Mucosa of stomach (tissue), 1 donor: Measurements from ENCODE around the gene KARS1.
"Not testable (repeated sequence)": the region's sequence is repeated elsewhere in the genome, so short reads cannot be mapped to it uniquely, and the experiment has no call there.

Experiments
- H3K27me3 ChIP-seq: one replicate; pipeline ENCODE4 v1.7.0; 2013; ENCODE audit warnings: mild to moderate bottlenecking, low read length; ENCODE audit not compliant: control insufficient read depth, insufficient read depth
- H3K36me3 ChIP-seq: one replicate; pipeline ENCODE4 v1.7.0; 2013; ENCODE audit warnings: low read length; ENCODE audit not compliant: control insufficient read depth, insufficient read depth
- H3K4me1 ChIP-seq: one replicate; pipeline ENCODE4 v1.7.0; 2013; ENCODE audit warnings: mild to moderate bottlenecking, low read length; ENCODE audit not compliant: control insufficient read depth, insufficient read depth
- H3K4me3 ChIP-seq: one replicate; pipeline ENCODE4 v1.7.0; 2013; ENCODE audit warnings: low read length
- H3K9ac ChIP-seq: one replicate; pipeline ENCODE4 v1.7.0; 2013; ENCODE audit warnings: mild to moderate bottlenecking, low read length, moderate library complexity
- H3K9me3 ChIP-seq: one replicate; pipeline ENCODE4 v1.7.0; 2013; ENCODE audit warnings: mild to moderate bottlenecking, low read length, moderate library complexity; ENCODE audit not compliant: control insufficient read depth
- donor health status: Pancreatic carcinoma.

KARS1 gene

DNA sequence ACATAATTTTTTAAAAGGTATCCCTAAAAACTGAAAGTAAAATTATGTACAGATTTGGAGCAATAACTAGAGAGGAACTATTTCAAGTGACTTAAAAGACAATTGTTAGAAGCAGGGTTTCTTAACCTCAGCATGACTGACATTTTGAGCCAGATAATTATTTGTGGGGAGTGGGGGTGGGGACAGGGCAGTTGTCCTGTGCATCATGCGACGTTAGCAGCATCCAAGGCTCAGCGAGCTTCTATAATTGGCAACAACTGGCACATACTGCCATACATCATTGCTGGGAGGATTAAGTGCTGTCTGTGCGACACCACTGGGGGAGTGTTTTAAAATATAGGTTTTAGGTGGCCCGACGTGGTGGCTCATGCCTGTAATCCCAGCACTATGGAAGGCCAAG lies 54.2 kb downstream of the KARS1 start:
- no peak overlapping the region for H3K4me3 ChIP-seq
- H3K36me3 ChIP-seq: no peaks in the 10 kb centered on the region
- no peaks in the 10 kb centered on the region for H3K4me1 ChIP-seq
- H3K9ac ChIP-seq: no peak overlapping the region
- H3K9me3 ChIP-seq: no peaks in the 10 kb centered on the region
- H3K27me3 ChIP-seq: no peaks in the 10 kb centered on the region

GRCh38 chr16:75591927-75592326 lies 55.5 kb downstream of the KARS1 start:
- H3K9ac ChIP-seq: not testable (repeated sequence)

DNA sequence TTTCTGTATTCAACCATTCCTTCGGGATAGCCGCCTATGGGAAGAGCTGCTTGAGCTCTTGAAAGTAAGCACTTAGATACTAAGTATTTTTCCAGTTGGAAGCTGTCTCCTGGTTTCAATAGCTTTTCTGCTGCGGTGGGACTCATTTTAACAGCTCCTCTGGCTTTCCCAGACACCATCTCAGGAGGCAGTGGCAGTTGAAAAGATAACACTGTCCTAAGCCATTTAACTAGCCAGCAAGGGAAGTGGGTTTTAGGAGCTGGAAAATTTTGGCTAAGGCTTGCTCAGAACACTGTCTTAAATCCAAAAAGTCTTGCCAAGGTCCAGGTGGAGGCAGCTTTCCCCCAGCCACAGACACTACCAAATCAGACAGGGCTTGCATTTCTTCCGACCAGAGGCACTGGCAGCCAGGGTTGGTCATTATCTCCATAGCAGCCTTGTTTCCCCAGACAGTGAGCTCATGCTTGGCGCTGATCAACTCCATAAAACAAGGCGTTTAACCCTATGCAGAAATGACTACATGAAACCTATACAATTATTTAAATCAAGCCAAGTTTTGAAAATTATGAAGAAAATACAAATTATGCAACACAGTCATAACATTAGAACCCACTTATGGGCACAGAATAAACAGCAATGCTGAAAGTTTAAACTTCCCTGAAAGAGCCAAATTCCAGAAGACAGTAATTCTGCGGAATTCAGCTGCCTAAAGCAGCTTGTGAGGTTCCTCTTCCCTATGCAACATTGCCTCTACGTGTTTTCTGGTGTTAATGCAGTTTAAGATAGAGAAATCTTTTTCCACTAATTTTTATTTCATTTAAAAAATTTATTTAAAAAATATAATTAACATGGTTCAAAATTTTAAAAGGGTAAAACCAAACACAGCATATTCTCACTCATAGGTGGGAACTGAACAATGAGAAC lies 56.3 kb downstream of the KARS1 start:
- H3K9me3 ChIP-seq: no peaks in the 10 kb centered on the region
- no peaks in the 10 kb centered on the region for H3K36me3 ChIP-seq
- no peaks in the 10 kb centered on the region for H3K27me3 ChIP-seq
- no peak overlapping the region for H3K9ac ChIP-seq
- H3K4me3 ChIP-seq: no peak overlapping the region
- no peaks in the 10 kb centered on the region for H3K4me1 ChIP-seq

More at GRCh38 chr16:75591927-75592326, 55.5 kb downstream of the KARS1 start:
- not testable (repeated sequence) for H3K36me3 ChIP-seq, H3K9me3 ChIP-seq, H3K27me3 ChIP-seq, H3K4me3 ChIP-seq, H3K4me1 ChIP-seq

DNA sequence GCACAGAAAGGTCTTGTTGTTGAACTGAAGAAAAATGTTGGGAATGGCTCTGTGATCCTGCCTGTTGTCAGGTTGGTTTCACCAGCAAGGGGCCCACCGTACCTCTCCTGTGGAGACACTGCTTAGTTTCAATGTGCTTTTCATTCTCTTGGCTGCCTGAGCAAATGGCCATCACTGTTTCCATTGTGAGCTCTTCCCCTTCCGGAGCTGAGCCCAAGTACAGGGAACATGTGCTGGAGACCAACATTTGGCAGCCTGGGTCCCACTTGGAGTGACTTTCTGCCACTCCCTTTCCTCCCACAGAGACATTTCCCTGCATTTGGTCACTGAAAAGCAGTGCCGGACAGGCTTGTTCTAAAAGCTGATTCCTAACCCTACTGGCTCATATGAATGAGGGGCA lies 58.2 kb downstream of the KARS1 start:
- Histone ChIP-seq H3K9ac (no peak overlapping the region), H3K36me3 (no peaks in the 10 kb centered on the region), H3K4me1 (no peaks in the 10 kb centered on the region), H3K27me3 (no peaks in the 10 kb centered on the region), H3K9me3 (no peaks in the 10 kb centered on the region), H3K4me3 (no peak overlapping the region)

DNA sequence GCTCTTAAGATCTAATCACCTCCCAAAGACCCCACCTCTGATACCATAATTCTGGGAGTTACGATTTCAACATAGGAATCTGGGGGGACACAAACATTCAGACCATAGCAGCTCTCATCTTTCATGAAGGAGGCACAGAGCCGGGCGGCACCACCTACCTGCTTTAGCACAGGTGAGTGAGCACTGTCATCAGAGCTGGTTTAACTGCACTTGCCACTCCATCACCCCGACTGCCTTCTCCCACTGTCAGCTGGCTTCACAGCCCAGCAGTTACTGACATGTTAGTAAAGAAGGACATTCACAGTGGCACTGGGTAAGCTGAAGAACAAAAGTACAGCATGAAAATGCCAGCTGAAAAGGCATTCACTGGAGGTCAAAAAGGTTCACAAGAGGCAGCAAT lies 58.7 kb downstream of the KARS1 start:
- no peaks in the 10 kb centered on the region for H3K9me3 ChIP-seq
- H3K9ac ChIP-seq: no peak overlapping the region
- H3K27me3 ChIP-seq: no peaks in the 10 kb centered on the region
- no peaks in the 10 kb centered on the region for H3K36me3 ChIP-seq
- no peaks in the 10 kb centered on the region for H3K4me1 ChIP-seq
- no peak overlapping the region for H3K4me3 ChIP-seq

GRCh38 chr16:75584108-75584507 lies 63.4 kb downstream of the KARS1 start:
- no peaks in the 10 kb centered on the region for H3K4me1 ChIP-seq
- no peak overlapping the region for H3K9ac ChIP-seq
- no peaks in the 10 kb centered on the region for H3K36me3 ChIP-seq
- no peaks in the 10 kb centered on the region for H3K9me3 ChIP-seq
- H3K4me3 ChIP-seq: no peak overlapping the region
- no peaks in the 10 kb centered on the region for H3K27me3 ChIP-seq

- Histone ChIP-seq H3K9me3 (no peaks in the 10 kb centered on the region), H3K4me3 (no peak overlapping the region), H3K27me3 (no peaks in the 10 kb centered on the region), H3K4me1 (no peaks in the 10 kb centered on the region), H3K36me3 (peaks cover 5% of the 10 kb centered on the region), H3K9ac (no peak overlapping the region)
Observed at GRCh38 chr16:75579281-75579834, 68.1 kb downstream of the KARS1 start.

DNA sequence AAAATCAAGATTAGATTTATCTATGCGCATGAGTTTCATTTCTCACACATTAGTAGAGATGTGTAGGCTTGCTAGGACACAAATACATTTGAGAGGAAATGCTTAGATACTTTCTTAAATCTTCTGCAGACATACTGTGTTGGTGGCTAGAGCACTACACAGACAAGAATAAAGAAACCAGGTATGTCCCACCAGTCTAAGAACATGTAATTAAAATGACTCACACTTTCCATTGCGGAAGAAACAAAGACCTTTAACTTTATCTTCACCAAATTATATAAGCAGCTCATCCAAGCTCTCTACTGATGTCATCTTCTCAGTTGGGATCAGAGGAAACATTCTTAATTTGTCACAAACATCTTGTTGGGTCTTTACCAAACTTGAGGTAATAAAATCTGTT lies 68.7 kb downstream of the KARS1 start:
- Histone ChIP-seq H3K9ac (no peak overlapping the region), H3K4me1 (no peaks in the 10 kb centered on the region), H3K9me3 (no peaks in the 10 kb centered on the region), H3K27me3 (no peaks in the 10 kb centered on the region), H3K36me3 (peaks cover 11% of the 10 kb centered on the region), H3K4me3 (no peak overlapping the region)

GRCh38 chr16:75578212-75578611 lies 69.3 kb downstream of the KARS1 start:
- peaks cover 12% of the 10 kb centered on the region for H3K36me3 ChIP-seq
- H3K9me3 ChIP-seq: no peaks in the 10 kb centered on the region
- no peaks in the 10 kb centered on the region for H3K27me3 ChIP-seq
- H3K4me3 ChIP-seq: no peak overlapping the region
- H3K4me1 ChIP-seq: no peaks in the 10 kb centered on the region
- no peak overlapping the region for H3K9ac ChIP-seq
